CD14-positive monocyte (primary cell): Measurements from ENCODE around the gene PAX8. TPM values are rescaled to one million over a fixed set of nuclear protein-coding genes. Genes with fewer than 3 reads are reported as not detected.

ENCODE experiments used
- DNase-seq, 3 donors: peaks; one replicate each; pipeline ENCODE4 v3.0.0-alpha.2; 2011 to 2022
- H2AFZ ChIP-seq: 2 replicates; pipeline ENCODE4 v1.6.0; 2012; ENCODE audit warnings: mild to moderate bottlenecking, low read depth, low read length, inconsistent platforms; ENCODE audit not compliant: insufficient read depth, poor library complexity, severe bottlenecking
- H3K27ac ChIP-seq, 2 donors: 1 replicate in 1 of 2; 2 replicates in 1 of 2; pipeline ENCODE4 v1.5.1; 2012 to 2013; ENCODE audit warnings: low read length in 2 of 2, control low read depth in 1 of 2, inconsistent platforms in 1 of 2, low read depth in 1 of 2, mild to moderate bottlenecking in 1 of 2
- H3K27me3 ChIP-seq, 2 donors: one replicate each; pipeline versions ENCODE4 v1.6.0 to v1.6.1; 2011 to 2013; ENCODE audit warnings: low read length in 2 of 2; ENCODE audit not compliant: control insufficient read depth in 2 of 2, insufficient read depth in 2 of 2
- H3K36me3 ChIP-seq, 2 donors: replicated peaks in 1 of 2; 1 replicate in 1 of 2; 2 replicates in 1 of 2; pipeline versions ENCODE4 v1.5.1 to v1.6.1; 2012 to 2013; ENCODE audit warnings: low read length in 2 of 2, control low read depth in 1 of 2, inconsistent platforms in 1 of 2, mild to moderate bottlenecking in 1 of 2; ENCODE audit not compliant: insufficient read depth in 2 of 2, control insufficient read depth in 1 of 2
- H3K4me1 ChIP-seq, 2 donors: 1 replicate in 1 of 2; 2 replicates in 1 of 2; pipeline versions ENCODE4 v1.5.1 to v1.6.1; 2012 to 2013; ENCODE audit warnings: low read length in 2 of 2, control low read depth in 1 of 2, inconsistent platforms in 1 of 2, mild to moderate bottlenecking in 1 of 2, moderate library complexity in 1 of 2; ENCODE audit not compliant: insufficient read depth in 2 of 2, control insufficient read depth in 1 of 2
- H3K4me2 ChIP-seq: replicated peaks from 2 replicates; pipeline ENCODE3; 2012; ENCODE audit warnings: low read length, moderate library complexity, mild to moderate bottlenecking; ENCODE audit not compliant: poor library complexity, severe bottlenecking; ENCODE audit errors: extremely low read depth
- H3K4me3 ChIP-seq, 3 experiments: fragments of 200-600 bp in 1 of 3; sonication (generic) in 1 of 3; replicated peaks in 1 of 3; 1 replicate in 2 of 3; 2 replicates in 1 of 3; pipeline ENCODE4 v1.5.1; 2011 to 2013; ENCODE audit warnings: low read length in 3 of 3, mild to moderate bottlenecking in 3 of 3, control low read depth in 2 of 3, low read depth in 2 of 3, inconsistent platforms in 1 of 3, moderate library complexity in 1 of 3
- H3K79me2 ChIP-seq: 2 replicates; pipeline ENCODE4 v1.6.0; 2012; ENCODE audit warnings: mild to moderate bottlenecking, control low read depth, inconsistent platforms, low read length, moderate library complexity; ENCODE audit not compliant: insufficient read depth
- H3K9ac ChIP-seq: 2 replicates; pipeline ENCODE4 v1.6.0; 2017; ENCODE audit warnings: low read length, mild to moderate bottlenecking; ENCODE audit not compliant: insufficient read depth, poor library complexity, severe bottlenecking
- H3K9me3 ChIP-seq, 2 donors: replicated peaks in 1 of 2; 1 replicate in 1 of 2; 2 replicates in 1 of 2; pipeline versions ENCODE4 v1.5.1 to v1.6.1; 2012 to 2013; ENCODE audit warnings: low read length in 2 of 2, control low read depth in 1 of 2; ENCODE audit not compliant: control insufficient read depth in 1 of 2, insufficient read depth in 1 of 2
- H4K20me1 ChIP-seq: 2 replicates; pipeline ENCODE4 v1.6.0; 2012; ENCODE audit warnings: mild to moderate bottlenecking, low read length, control low read depth, moderate library complexity; ENCODE audit not compliant: insufficient read depth
- H3K27ac Mint-ChIP-seq, 7 donors: one replicate each; pipeline ENCODE4 v1.8.0; 2020; ENCODE audit warnings: mild to moderate bottlenecking in 7 of 7, mixed read lengths in 7 of 7, moderate library complexity in 6 of 7, inconsistent platforms in 2 of 7
- H3K27me3 Mint-ChIP-seq, 3 donors: one replicate each; pipeline ENCODE4 v1.8.0; 2021 to 2022; ENCODE audit warnings: low read depth in 3 of 3, mild to moderate bottlenecking in 3 of 3, mixed read lengths in 3 of 3, moderate library complexity in 3 of 3, inconsistent platforms in 1 of 3
- H3K36me3 Mint-ChIP-seq, 2 donors: one replicate each; pipeline ENCODE4 v1.8.0; 2020; ENCODE audit warnings: mixed read lengths in 2 of 2, inconsistent platforms in 1 of 2, mild to moderate bottlenecking in 1 of 2
- H3K4me1 Mint-ChIP-seq: one replicate; pipeline ENCODE4 v1.8.0; 2020; ENCODE audit warnings: mild to moderate bottlenecking, mixed read lengths
- H3K4me3 Mint-ChIP-seq, 2 donors: one replicate each; pipeline ENCODE4 v1.8.0; 2020; ENCODE audit warnings: mild to moderate bottlenecking in 2 of 2, mixed read lengths in 2 of 2, moderate library complexity in 1 of 2
- H3K9me3 Mint-ChIP-seq, 7 donors: one replicate each; pipeline ENCODE4 v1.8.0; 2020 to 2022; ENCODE audit warnings: mixed read lengths in 7 of 7, mild to moderate bottlenecking in 6 of 7, moderate library complexity in 6 of 7, inconsistent platforms in 2 of 7
- WGBS: methylation state at CpG from one replicate; pipeline ENCODE4 v1.1.5; 2013; ENCODE audit warnings: missing lambda C conversion rate; ENCODE audit not compliant: insufficient coverage; 5-methylcytosine and 5-hydroxymethylcytosine counted together
- intact Hi-C, 2 donors: fragments of 100-400 bp; cut with micrococcal nuclease; formaldehyde crosslinking; loops; one replicate each; pipeline versions ENCODE4 v1.15.0 to v1.15.1; 2023
- polyA plus RNA-seq, 3 donors: library from polyadenylated mRNA; depleted of rRNA in 1 of 3; unstranded in 2 of 3; stranded (reverse) in 1 of 3; fragments of 300-500 nt in 2 of 3; fragments of >200 nt in 1 of 3; fragmentation: Illumina TruSeq in 2 of 3; gene quantifications; 1 replicate in 2 of 3; 2 replicates in 1 of 3; pipeline ENCODE4 v1.2.3, GENCODE V29; 2012 to 2021
- TF ChIP-seq, protein P1 (sequence below): fragments of 200-600 bp; IDR thresholded peaks from one replicate; pipeline ENCODE4 v1.8.0; 2022; ENCODE audit warnings: antibody characterized with exemption, mild to moderate bottlenecking

The PAX8 gene
- polyA plus RNA-seq, 3 donors, result 0.26 to 0.47 (median 0.36) TPM

- Histone ChIP-seq H3K27ac (peak overlapping the region in 1 of 2 donors; percentile 3), H3K27me3 (no peaks in the 10 kb centered on the region), H3K9me3 (no peaks in the 10 kb centered on the region), H3K79me2 (no peaks in the 10 kb centered on the region), H4K20me1 (peaks cover 80% of the 10 kb centered on the region), H3K36me3 (peaks cover 58 to 67% of the 10 kb centered on the region in 2 donors), H3K4me2 (no peak overlapping the region), H3K4me1 (peaks cover 8 to 12% of the 10 kb centered on the region in 2 donors), H3K9ac (no peak overlapping the region), H2AFZ (no peak overlapping the region), H3K4me3 (no peak overlapping the region)
- H3K4me1 Mint-ChIP-seq, result peaks cover 9% of the 10 kb centered on the region
- H3K4me3 Mint-ChIP-seq, result no peak overlapping the region
- TF ChIP-seq, protein P1, sequence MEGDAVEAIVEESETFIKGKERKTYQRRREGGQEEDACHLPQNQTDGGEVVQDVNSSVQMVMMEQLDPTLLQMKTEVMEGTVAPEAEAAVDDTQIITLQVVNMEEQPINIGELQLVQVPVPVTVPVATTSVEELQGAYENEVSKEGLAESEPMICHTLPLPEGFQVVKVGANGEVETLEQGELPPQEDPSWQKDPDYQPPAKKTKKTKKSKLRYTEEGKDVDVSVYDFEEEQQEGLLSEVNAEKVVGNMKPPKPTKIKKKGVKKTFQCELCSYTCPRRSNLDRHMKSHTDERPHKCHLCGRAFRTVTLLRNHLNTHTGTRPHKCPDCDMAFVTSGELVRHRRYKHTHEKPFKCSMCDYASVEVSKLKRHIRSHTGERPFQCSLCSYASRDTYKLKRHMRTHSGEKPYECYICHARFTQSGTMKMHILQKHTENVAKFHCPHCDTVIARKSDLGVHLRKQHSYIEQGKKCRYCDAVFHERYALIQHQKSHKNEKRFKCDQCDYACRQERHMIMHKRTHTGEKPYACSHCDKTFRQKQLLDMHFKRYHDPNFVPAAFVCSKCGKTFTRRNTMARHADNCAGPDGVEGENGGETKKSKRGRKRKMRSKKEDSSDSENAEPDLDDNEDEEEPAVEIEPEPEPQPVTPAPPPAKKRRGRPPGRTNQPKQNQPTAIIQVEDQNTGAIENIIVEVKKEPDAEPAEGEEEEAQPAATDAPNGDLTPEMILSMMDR, result no peak
- intact Hi-C loops, result loop anchor here in 1 of 2 donors (5.0 kb wide), 1 partner anchor 171 kb away; no protein-coding TSS in a partner anchor
- WGBS, result 98% methylated on average over 9 of the region's 17 CpGs
- H3K36me3 Mint-ChIP-seq, result peaks cover 56 to 64% of the 10 kb centered on the region in 2 donors
- no peak for DNase-seq
- H3K9me3 Mint-ChIP-seq, result no peaks in the 10 kb centered on the region
- H3K27me3 Mint-ChIP-seq, result peaks cover 0 to 3% (median 0%) of the 10 kb centered on the region in 3 donors
- H3K27ac Mint-ChIP-seq, result peak overlapping the region in 3 of 7 donors; percentile 47 to 71 (median 53)
These were observed 77.8 kb downstream of the PAX8 start for GRCh38 chr2:113200736-113201490.

DNA sequence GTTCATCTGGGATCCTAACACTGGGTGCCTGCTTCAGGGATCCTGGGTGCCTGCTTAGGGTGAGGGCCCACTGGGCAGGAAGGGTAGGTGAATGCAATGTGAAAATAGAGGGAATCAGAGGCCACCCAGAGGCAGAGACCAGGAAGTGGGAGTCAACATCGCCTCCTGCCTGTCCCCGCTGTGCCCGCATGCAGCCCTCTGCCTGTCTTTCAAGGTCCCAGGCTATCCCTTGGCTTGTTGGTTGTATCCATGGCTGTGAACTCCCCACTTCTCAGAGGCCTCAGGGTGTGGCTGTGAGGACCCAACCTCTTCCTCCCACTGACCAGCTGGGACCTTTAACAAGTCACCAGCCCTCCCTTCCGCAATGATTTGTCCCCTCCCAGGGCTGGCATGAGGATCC is 78.5 kb downstream of the PAX8 start:
- Mint-ChIP-seq H3K27me3 (no peaks in the 10 kb centered on the region), H3K4me1 (peaks cover 9% of the 10 kb centered on the region), H3K9me3 (no peaks in the 10 kb centered on the region), H3K27ac (peak overlapping the region in 4 of 7 donors; percentile 8 to 57 (median 44)), H3K36me3 (peaks cover 62 to 71% of the 10 kb centered on the region in 2 donors), H3K4me3 (no peak overlapping the region)
- H3K36me3 ChIP-seq, result peaks cover 65 to 73% of the 10 kb centered on the region in 2 donors
- no peak overlapping the region for H2AFZ ChIP-seq
- no peaks in the 10 kb centered on the region for H3K9me3 ChIP-seq
- no peak overlapping the region for H3K4me3 ChIP-seq
- H3K9ac ChIP-seq, result no peak overlapping the region
- H3K27ac ChIP-seq, result peak overlapping the region in 1 of 2 donors; percentile 3
- no peaks in the 10 kb centered on the region for H3K79me2 ChIP-seq
- H3K4me2 ChIP-seq, result no peak overlapping the region
- WGBS, result 93% methylated on average over 3 of the region's 4 CpGs
- no peak for DNase-seq
- intact Hi-C loops, result loop anchor here in 1 of 2 donors (5.0 kb wide), 1 partner anchor 172 kb away; no protein-coding TSS in a partner anchor
- peaks cover 80% of the 10 kb centered on the region for H4K20me1 ChIP-seq
- no peaks in the 10 kb centered on the region for H3K27me3 ChIP-seq
- peaks cover 8 to 12% of the 10 kb centered on the region in 2 donors for H3K4me1 ChIP-seq
- TF ChIP-seq, protein P1, result no peak
